GM12878 (cell line): ENCODE data around the gene TMUB1. TPM values are rescaled to one million over a fixed set of nuclear protein-coding genes. Genes with fewer than 3 reads are reported as not detected.

Experiments
- ATAC-seq: fragments of 200-7000 bp; cut with Tn5 transposase; 3 replicates; pipeline ENCODE4 v1.9.1; 2020; ENCODE audit warnings: mild to moderate bottlenecking, moderate library complexity
- BruUV-seq: library from RNA; stranded (reverse); fragments of 400-500 nt; replicated peaks from 2 replicates; lab custom pipeline; 2021; lab: Mats Ljungman, UMichigan
- CTCF ChIA-PET: fragments of 300-600 bp; sonication (Branson Sonifier 250); formaldehyde crosslinking; extraction: SDS; loops from one replicate; lab custom pipeline; 2021; ENCODE audit warnings: inconsistent platforms; lab: Yijun Ruan, JAX
- POLR2A ChIA-PET: fragments of 350-600 bp; formaldehyde crosslinking; extraction: SDS; loops from one replicate; lab custom pipeline; 2021; ENCODE audit warnings: inconsistent platforms; lab: Charles Lee
- RAD21 ChIA-PET: fragments of 300-600 bp; sonication (Branson Sonifier 250); formaldehyde crosslinking; loops from one replicate; lab custom pipeline; 2023; ENCODE audit warnings: antibody characterized with exemption; ENCODE audit not compliant: unreplicated experiment; lab: Charles Lee
- SMC1A ChIA-PET: fragments of 300-600 bp; sonication (Branson Sonifier 250); formaldehyde crosslinking; loops from one replicate; lab custom pipeline; 2023; ENCODE audit not compliant: unreplicated experiment, uncharacterized antibody; lab: Charles Lee
- DNase-seq: peaks from one replicate; pipeline ENCODE4 v3.0.0-alpha.2; 2011; ENCODE audit warnings: low read depth, low spot score
- FAIRE-seq: peaks from 3 replicates; lab custom pipeline; 2011; peaks lifted over from hg19 to GRCh38; lab: Jason Lieb, UNC
- H2AFZ ChIP-seq: 2 replicates; pipeline ENCODE4 v1.6.0; 2011; ENCODE audit warnings: low read depth, low read length, control low read depth; ENCODE audit not compliant: control insufficient read depth
- H3K27ac ChIP-seq: 2 replicates; pipeline ENCODE4 v1.5.1; 2011; ENCODE audit warnings: control low read depth; ENCODE audit not compliant: control insufficient read depth, insufficient read depth
- H3K27me3 ChIP-seq, 2 experiments: replicated peaks in 1 of 2; 2 replicates each; pipeline versions ENCODE4 v1.6.0 to v1.6.1; 2011; ENCODE audit warnings: low read length in 1 of 2; ENCODE audit not compliant: control insufficient read depth in 2 of 2, insufficient read depth in 2 of 2
- H3K36me3 ChIP-seq, 2 experiments: 2 replicates each; pipeline ENCODE4 v1.5.1; 2011; ENCODE audit warnings: low read length in 1 of 2; ENCODE audit not compliant: control insufficient read depth in 2 of 2, insufficient read depth in 2 of 2
- H3K4me1 ChIP-seq: 2 replicates; pipeline ENCODE4 v1.6.1; 2011; ENCODE audit warnings: mild to moderate bottlenecking, low read length, moderate library complexity, mixed read lengths; ENCODE audit not compliant: control insufficient read depth, insufficient read depth
- H3K4me2 ChIP-seq: 2 replicates; pipeline ENCODE4 v1.6.0; 2011; ENCODE audit warnings: control low read depth; ENCODE audit not compliant: control insufficient read depth, insufficient read depth
- H3K4me3 ChIP-seq: fragments of 200-600 bp; sonication (generic); 2 replicates; pipeline ENCODE4 v1.5.1; 2016
- H3K79me2 ChIP-seq: 2 replicates; pipeline ENCODE4 v1.6.0; 2011; ENCODE audit warnings: low read length; ENCODE audit not compliant: control insufficient read depth, insufficient read depth
- H3K9ac ChIP-seq: 2 replicates; pipeline ENCODE4 v1.8.0; 2011; ENCODE audit warnings: low read length, control low read depth, mixed read lengths; ENCODE audit not compliant: control insufficient read depth, insufficient read depth
- H3K9me3 ChIP-seq: replicated peaks from 3 replicates; pipeline ENCODE4 v1.5.1; 2011; ENCODE audit warnings: mild to moderate bottlenecking, low read length; ENCODE audit not compliant: control insufficient read depth, insufficient read depth
- H4K20me1 ChIP-seq: 2 replicates; pipeline ENCODE4 v1.6.0; 2011; ENCODE audit not compliant: control insufficient read depth, insufficient read depth
- CHD2 ChIP-seq: IDR thresholded peaks from 2 replicates; pipeline ENCODE4 v1.6.1; 2011; ENCODE audit warnings: low read depth, low read length, improper control_type of control experiment, borderline replicate concordance
- CREB1 ChIP-seq: IDR thresholded peaks from 2 replicates; pipeline ENCODE4 v1.6.1; 2012; ENCODE audit warnings: low read depth, mild to moderate bottlenecking, inconsistent platforms
- FOXM1 ChIP-seq: IDR thresholded peaks from 2 replicates; pipeline ENCODE4 v1.6.1; 2012; ENCODE audit warnings: low read depth, mild to moderate bottlenecking, inconsistent platforms, low read length, moderate library complexity
- IKZF1 ChIP-seq: fragments of 450-650 bp; conservative IDR thresholded peaks from 2 replicates; pipeline ENCODE4 v1.6.1; 2017; ENCODE audit warnings: antibody characterized with exemption, mild to moderate bottlenecking
- IRF5 ChIP-seq: fragments of 450-650 bp; IDR thresholded peaks from 2 replicates; pipeline ENCODE4 v1.6.1; 2017; ENCODE audit warnings: borderline replicate concordance
- MLLT1 ChIP-seq: fragments of 450-650 bp; IDR thresholded peaks from 2 replicates; pipeline ENCODE4 v1.6.1; 2016; ENCODE audit warnings: mild to moderate bottlenecking
- NFXL1 ChIP-seq: fragments of 450-650 bp; IDR thresholded peaks from 2 replicates; pipeline ENCODE4 v1.6.1; 2017; ENCODE audit warnings: antibody characterized with exemption, mild to moderate bottlenecking, borderline replicate concordance
- PRDM15 ChIP-seq: fragments of 450-650 bp; formaldehyde crosslinking; IDR thresholded peaks from 2 replicates; pipeline ENCODE4 v1.4.0; 2020; ENCODE audit warnings: mild to moderate bottlenecking, moderate library complexity
- RFX5 ChIP-seq: IDR thresholded peaks from 2 replicates; pipeline ENCODE4 v1.6.1; 2011; ENCODE audit warnings: low read depth, low read length, improper control_type of control experiment
- TCF7 ChIP-seq: IDR thresholded peaks from 2 replicates; pipeline ENCODE4 v1.6.1; 2014; ENCODE audit warnings: antibody characterized with exemption, borderline replicate concordance
- ZNF384 ChIP-seq: IDR thresholded peaks from 2 replicates; pipeline ENCODE4 v1.6.1; 2012; ENCODE audit warnings: low read depth, mild to moderate bottlenecking, low read length, improper control_type of control experiment, borderline replicate concordance
- WGBS: methylation state at CpG from one replicate; pipeline ENCODE4 v1.1.6; 2016; ENCODE audit warnings: low lambda C conversion rate; ENCODE audit not compliant: insufficient replicate concordance, insufficient coverage; ENCODE audit errors: missing lambda C conversion rate; 5-methylcytosine and 5-hydroxymethylcytosine counted together
- in situ Hi-C: fragments of 300-500 bp; cut with MboI; formaldehyde crosslinking; loops from 9 replicates; pipeline ENCODE4 v1.14.3; 2018; ENCODE audit warnings: mixed read lengths
- intact Hi-C: fragments of 100-400 bp; cut with micrococcal nuclease; formaldehyde crosslinking; loops from one replicate; pipeline ENCODE4 v1.14.2; 2022; ENCODE audit not compliant: unreplicated experiment
- polyA plus RNA-seq, 11 experiments: library from polyadenylated mRNA; depleted of rRNA in 4 of 11; unstranded in 6 of 11; stranded (reverse) in 5 of 11; fragments of >200 nt; fragmentation: Nextera tagmentation in 4 of 11; fragmentation: Illumina TruSeq in 1 of 11; extraction: Ambion mirVana in 4 of 11; extraction: Trizol in 1 of 11; gene quantifications; 1 replicate in 1 of 11; 2 replicates in 10 of 11; pipeline versions ENCODE4 v1.2.1 to v1.2.3, GENCODE V29; 2011 to 2016; ENCODE audit warnings: inconsistent platforms in 2 of 11, missing spikeins in 2 of 11, low read depth in 1 of 11
- total RNA-seq, 4 experiments: library from RNA; depleted of rRNA in 3 of 4; stranded (reverse); fragments of >200 nt in 3 of 4; fragmentation: Illumina TruSeq in 1 of 4; extraction: Trizol in 1 of 4; gene quantifications; 2 replicates each; pipeline versions ENCODE4 v1.2.1 to v1.2.3, GENCODE V29; 2013 to 2021
- TF ChIP-seq, protein P1 (sequence below): fragments of 450-650 bp; IDR thresholded peaks from 2 replicates; pipeline ENCODE4 v1.6.1; 2017; ENCODE audit warnings: mild to moderate bottlenecking
- TF ChIP-seq, protein P2 (sequence below), 3 experiments: IDR thresholded peaks in 2 of 3; conservative IDR thresholded peaks in 1 of 3; 2 replicates each; pipeline ENCODE4 v1.5.1; 2011; ENCODE audit warnings: low read depth in 3 of 3, low read length in 3 of 3, mild to moderate bottlenecking in 3 of 3, control low read depth in 2 of 3, moderate library complexity in 2 of 3, inconsistent platforms in 1 of 3, mixed read lengths in 1 of 3; ENCODE audit not compliant: control insufficient read depth in 2 of 3, insufficient read depth in 1 of 3; ENCODE audit errors: extremely low read depth in 1 of 3

The TMUB1 gene
- total and polyA plus RNA-seq, 10 of the 15 experiments (the other 5 are each of a cell fraction or from before 2014, with no cell fraction given) = 0.27 to 79.5 (median 41.3) TPM; not detected in 1

DNA sequence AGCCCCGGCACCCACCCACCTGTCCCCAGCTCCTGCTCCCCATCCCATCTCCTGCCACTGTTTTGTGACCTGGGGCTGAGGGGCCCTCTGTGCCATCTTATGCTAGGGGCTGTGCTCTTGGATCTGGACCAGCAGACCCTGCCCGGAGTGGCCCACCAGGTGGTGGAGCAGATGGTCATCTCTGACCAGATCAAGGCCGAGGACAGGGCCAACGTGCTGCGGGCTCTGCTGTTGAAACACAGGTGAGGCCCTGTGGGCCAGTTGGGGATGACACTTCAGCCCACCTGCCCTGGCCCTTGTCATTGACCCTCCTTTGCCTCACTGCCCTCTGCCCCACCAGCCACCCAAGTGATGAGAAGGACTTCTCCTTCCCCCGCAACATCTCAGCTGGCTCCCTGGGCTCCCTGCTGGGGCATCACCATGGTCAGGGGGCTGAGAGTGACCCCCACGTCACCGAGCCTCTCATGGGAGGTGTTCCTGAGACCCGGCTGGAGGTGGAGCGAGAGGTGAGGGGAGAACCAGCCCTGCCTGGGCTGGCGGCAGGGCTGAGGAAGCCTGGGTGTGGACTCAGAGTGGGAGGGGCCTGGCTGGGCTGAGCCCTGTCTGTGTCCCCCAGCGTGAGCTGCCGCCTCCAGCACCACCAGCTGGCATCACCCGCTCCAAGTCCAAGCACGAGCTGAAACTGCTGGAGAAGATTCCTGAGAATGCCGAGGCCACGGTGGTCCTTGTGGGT is 13.3 kb downstream of the TMUB1 start:
- ChIA-PET RAD21 (no interaction called here), SMC1A (no interaction called here), POLR2A (no interaction called here), CTCF (no interaction called here)
- WGBS = 92% methylated on average over 17 of the region's 17 CpGs
- H3K27ac ChIP-seq = no peak overlapping the region
- no peaks in the 10 kb centered on the region for H3K9me3 ChIP-seq
- no peak for ATAC-seq
- FAIRE-seq = no peak
- intact Hi-C loops = no loop called here
- no peaks in the 10 kb centered on the region for H3K79me2 ChIP-seq
- no peak overlapping the region for H3K4me2 ChIP-seq
- peaks cover 11 to 27% of the 10 kb centered on the region in 2 experiments; a peak in 3 of 4 replicates for H3K36me3 ChIP-seq
- H3K9ac ChIP-seq = no peak overlapping the region
- H4K20me1 ChIP-seq = no peaks in the 10 kb centered on the region
- no peak overlapping the region for H2AFZ ChIP-seq
- no TSS peak for BruUV-seq
- no peak for DNase-seq
- H3K27me3 ChIP-seq = no peaks in the 10 kb centered on the region
- H3K4me1 ChIP-seq = no peaks in the 10 kb centered on the region
- in situ Hi-C loops = no loop called here
- no peak overlapping the region for H3K4me3 ChIP-seq
- TF ChIP-seq ZNF384 (no peak), MLLT1 (no peak), RFX5 (no peak), PRDM15 (no peak), IRF5 (no peak), CREB1 (no peak), CHD2 (no peak), IKZF1 (no peak), FOXM1 (no peak), NFXL1 (no peak), TCF7 (no peak)
- TF ChIP-seq, protein P1, sequence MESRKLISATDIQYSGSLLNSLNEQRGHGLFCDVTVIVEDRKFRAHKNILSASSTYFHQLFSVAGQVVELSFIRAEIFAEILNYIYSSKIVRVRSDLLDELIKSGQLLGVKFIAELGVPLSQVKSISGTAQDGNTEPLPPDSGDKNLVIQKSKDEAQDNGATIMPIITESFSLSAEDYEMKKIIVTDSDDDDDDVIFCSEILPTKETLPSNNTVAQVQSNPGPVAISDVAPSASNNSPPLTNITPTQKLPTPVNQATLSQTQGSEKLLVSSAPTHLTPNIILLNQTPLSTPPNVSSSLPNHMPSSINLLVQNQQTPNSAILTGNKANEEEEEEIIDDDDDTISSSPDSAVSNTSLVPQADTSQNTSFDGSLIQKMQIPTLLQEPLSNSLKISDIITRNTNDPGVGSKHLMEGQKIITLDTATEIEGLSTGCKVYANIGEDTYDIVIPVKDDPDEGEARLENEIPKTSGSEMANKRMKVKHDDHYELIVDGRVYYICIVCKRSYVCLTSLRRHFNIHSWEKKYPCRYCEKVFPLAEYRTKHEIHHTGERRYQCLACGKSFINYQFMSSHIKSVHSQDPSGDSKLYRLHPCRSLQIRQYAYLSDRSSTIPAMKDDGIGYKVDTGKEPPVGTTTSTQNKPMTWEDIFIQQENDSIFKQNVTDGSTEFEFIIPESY = no peak
- TF ChIP-seq, protein P2, sequence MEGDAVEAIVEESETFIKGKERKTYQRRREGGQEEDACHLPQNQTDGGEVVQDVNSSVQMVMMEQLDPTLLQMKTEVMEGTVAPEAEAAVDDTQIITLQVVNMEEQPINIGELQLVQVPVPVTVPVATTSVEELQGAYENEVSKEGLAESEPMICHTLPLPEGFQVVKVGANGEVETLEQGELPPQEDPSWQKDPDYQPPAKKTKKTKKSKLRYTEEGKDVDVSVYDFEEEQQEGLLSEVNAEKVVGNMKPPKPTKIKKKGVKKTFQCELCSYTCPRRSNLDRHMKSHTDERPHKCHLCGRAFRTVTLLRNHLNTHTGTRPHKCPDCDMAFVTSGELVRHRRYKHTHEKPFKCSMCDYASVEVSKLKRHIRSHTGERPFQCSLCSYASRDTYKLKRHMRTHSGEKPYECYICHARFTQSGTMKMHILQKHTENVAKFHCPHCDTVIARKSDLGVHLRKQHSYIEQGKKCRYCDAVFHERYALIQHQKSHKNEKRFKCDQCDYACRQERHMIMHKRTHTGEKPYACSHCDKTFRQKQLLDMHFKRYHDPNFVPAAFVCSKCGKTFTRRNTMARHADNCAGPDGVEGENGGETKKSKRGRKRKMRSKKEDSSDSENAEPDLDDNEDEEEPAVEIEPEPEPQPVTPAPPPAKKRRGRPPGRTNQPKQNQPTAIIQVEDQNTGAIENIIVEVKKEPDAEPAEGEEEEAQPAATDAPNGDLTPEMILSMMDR (IDR thresholded peaks at IDR 0.05 in 2 of 3, conservative IDR thresholded peaks at IDR 0.05 in 1 of 3; ENCODE audit: control insufficient read depth in 2 of 3, extremely low read depth in 1 of 3, insufficient read depth in 1 of 3, low read depth in 3 of 3, low read length in 3 of 3) = no peak
